ENCODE results near the gene ACOX1. TPM values are rescaled to one million over a fixed set of nuclear protein-coding genes. Genes with fewer than 3 reads are reported as not detected.

ACOX1 gene
- total RNA-seq, 8 experiments from 2014 or later: 14.6 to 106 (median 32.4) TPM

DNA sequence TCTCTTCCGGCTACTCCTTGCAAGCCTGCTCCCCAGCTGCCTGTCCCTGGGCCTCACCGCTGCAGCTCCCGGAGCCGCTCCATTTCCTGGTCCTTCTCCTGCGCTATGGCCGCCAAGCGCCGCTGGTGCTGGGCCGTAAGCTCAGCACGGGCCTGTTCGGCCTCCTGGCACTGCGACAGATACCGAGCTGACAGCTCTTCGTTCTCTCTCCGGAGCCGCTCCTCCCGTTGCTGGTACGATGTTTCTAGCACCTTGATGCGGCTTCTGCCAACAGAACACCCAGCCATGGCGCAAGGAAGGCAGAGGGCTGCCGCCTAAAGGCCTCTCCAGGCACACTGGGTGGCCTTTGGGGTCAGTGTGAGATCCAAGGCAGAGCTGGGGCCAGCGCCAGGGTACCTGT, 59.4 kb downstream of the ACOX1 start:
- in situ Hi-C loops (cut with MboI; ENCODE audit: low pct_unique_long_range_greater_than_20kb in 2 of 9, low sequenced_read_pairs in 9 of 9, unreplicated experiment in 9 of 9): loop anchor here in 1 of 9 experiments (25.0 kb wide), 1 partner anchor 368 kb away; no protein-coding TSS in a partner anchor
- Histone ChIP-seq H3K27ac (no peak overlapping the region), H3K4me3 (no peak overlapping the region), H3K4me1 (replicated peaks in 1 of 2) (no peaks in the 10 kb centered on the region)
- ATAC-seq (replicated peaks in 6 of 8): no peak
- 92 to 100% (median 95%) methylated on average over 1 to 20 of the region's 22 CpGs; no CpG with 5 or more reads in 2 of the 10 experiments for WGBS, 10 experiments

GRCh38 chr17:75917917-75918445, 61.0 kb downstream of the ACOX1 start:
- WGBS, 10 experiments: 100% methylated on average over 1 of the region's 31 CpGs; no CpG with 5 or more reads in 7 of the 10 experiments
- in situ Hi-C loops (cut with MboI; ENCODE audit: low pct_unique_long_range_greater_than_20kb in 2 of 9, low sequenced_read_pairs in 9 of 9, unreplicated experiment in 9 of 9): loop anchor here in 1 of 9 experiments (25.0 kb wide), 1 partner anchor 369 kb away; no protein-coding TSS in a partner anchor
- no peaks in the 10 kb centered on the region for H3K4me1 ChIP-seq (replicated peaks in 1 of 2)
- ATAC-seq (replicated peaks in 6 of 8): peak in 2 of 8 experiments; percentile 2
- H3K4me3 ChIP-seq: no peak overlapping the region
- no peak overlapping the region for H3K27ac ChIP-seq

DNA sequence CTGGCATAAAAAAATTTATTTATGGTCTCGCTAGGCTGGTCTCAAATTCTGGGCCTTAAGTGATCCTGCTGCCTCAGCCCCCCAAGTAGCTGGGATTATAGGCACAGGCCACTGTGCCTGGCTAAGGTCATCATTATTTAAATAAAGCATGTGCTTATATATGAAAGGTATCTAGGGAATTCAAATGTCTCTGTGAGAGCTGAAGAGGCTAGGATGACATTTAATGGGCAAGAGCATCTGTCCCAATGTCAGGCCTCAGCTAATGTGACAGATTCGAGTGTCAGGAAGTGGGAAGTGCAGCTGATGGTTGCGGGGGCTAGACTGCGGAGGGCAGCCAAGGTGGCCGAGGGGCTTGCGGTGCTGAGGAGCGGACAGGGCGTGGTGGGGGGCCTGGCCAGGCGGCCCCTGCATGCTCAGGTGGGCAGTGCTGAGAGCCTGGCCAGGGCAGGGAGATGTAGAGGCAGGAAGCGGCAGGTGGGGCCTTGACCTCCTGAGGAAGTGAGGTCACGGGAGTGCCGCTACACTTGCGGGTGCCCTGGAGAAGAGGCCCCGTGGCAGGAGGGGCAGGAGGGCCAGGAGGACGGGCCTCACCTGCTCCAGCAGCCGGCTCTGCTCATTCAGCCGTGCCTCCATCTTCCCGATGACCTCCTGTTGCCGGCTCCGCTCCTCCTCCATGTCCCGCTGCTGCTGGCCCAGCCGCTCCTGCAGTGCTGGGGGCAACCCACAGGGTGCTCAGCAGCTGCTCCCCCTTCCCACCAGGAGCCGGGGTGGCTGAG, 61.6 kb downstream of the ACOX1 start:
- in situ Hi-C loops (cut with MboI; ENCODE audit: low pct_unique_long_range_greater_than_20kb in 2 of 9, low sequenced_read_pairs in 9 of 9, unreplicated experiment in 9 of 9): loop anchor here in 1 of 9 experiments (25.0 kb wide), 1 partner anchor 370 kb away; no protein-coding TSS in a partner anchor
- peak in 2 of 8 experiments; percentile 5 to 16 for ATAC-seq (replicated peaks in 6 of 8)
- WGBS, 10 experiments: 90 to 96% (median 94%) methylated on average over 4 to 9 of the region's 23 CpGs; no CpG with 5 or more reads in 5 of the 10 experiments
- no peaks in the 10 kb centered on the region for H3K4me1 ChIP-seq (replicated peaks in 1 of 2)
- H3K27ac ChIP-seq: no peak overlapping the region
- H3K4me3 ChIP-seq: no peak overlapping the region

DNA sequence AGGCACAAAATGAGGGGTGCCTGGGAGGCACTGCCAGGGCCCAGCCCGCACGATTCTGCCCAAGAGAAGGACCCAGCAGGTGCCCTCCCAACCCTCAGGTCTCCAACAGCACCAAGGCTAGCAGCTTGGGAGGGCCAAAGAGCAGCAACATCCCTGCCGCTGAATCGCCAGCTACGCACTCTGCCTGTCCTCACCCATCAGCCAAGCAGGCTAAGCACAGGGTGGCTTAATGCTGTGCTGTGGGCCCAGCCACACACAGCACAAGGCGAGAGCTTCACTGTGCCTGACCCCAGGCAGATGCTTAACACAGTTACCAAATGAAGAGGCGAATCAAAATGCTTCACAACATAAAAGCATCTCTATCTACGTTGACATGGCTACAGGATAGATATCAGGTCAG, 63.7 kb downstream of the ACOX1 start:
- Histone ChIP-seq H3K4me1 (replicated peaks in 1 of 2) (no peaks in the 10 kb centered on the region), H3K4me3 (no peak overlapping the region), H3K27ac (no peak overlapping the region)
- 80 to 100% (median 100%) methylated on average over 1 to 5 of the region's 8 CpGs; no CpG with 5 or more reads in 2 of the 10 experiments for WGBS, 10 experiments
- peak in 3 of 8 experiments; percentile 10 to 35 (median 24) for ATAC-seq (replicated peaks in 6 of 8)
- in situ Hi-C loops (cut with MboI; ENCODE audit: low pct_unique_long_range_greater_than_20kb in 2 of 9, low sequenced_read_pairs in 9 of 9, unreplicated experiment in 9 of 9): loop anchor here in 1 of 9 experiments (25.0 kb wide), 1 partner anchor 372 kb away; no protein-coding TSS in a partner anchor

DNA sequence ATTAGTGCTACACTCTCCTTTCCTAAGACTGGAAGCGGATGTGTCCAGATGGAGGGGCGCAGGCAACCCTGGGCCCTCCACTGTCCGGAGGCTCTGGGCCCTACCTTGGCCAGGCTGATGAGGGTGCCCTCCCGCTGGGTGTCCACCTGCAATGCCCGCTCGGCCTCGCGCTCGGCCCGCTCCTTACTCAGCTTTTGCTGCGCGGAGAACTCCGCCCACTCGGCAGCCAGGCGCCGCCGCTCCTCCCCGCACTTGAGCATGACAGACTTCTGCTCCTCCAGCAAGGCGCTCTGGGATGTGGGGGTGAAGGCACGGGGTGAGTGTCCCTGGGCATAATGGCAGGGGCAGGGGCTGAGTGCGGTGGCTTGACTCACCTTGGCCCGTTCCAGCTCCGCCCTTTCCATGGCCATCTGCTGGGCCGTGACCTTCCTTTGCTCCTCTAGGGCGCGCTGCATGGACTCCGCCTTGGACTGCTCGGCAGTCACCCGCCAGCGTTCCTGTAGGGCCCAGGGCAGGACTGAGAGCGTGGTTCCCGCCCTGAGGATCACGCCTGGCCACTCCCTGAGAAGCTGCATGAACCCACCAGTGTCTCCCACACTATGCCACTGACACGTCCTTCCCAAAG, 64.2 kb downstream of the ACOX1 start:
- in situ Hi-C loops (cut with MboI; ENCODE audit: low pct_unique_long_range_greater_than_20kb in 2 of 9, low sequenced_read_pairs in 9 of 9, unreplicated experiment in 9 of 9): loop anchor here in 1 of 9 experiments (25.0 kb wide), 1 partner anchor 373 kb away; no protein-coding TSS in a partner anchor
- Histone ChIP-seq H3K27ac (no peak overlapping the region), H3K4me1 (replicated peaks in 1 of 2) (no peaks in the 10 kb centered on the region), H3K4me3 (no peak overlapping the region)
- WGBS, 10 experiments: 83 to 100% (median 99%) methylated on average over 1 to 11 of the region's 34 CpGs; no CpG with 5 or more reads in 4 of the 10 experiments
- peak in 6 of 8 experiments; percentile 10 to 88 (median 25) for ATAC-seq (replicated peaks in 6 of 8)

DNA sequence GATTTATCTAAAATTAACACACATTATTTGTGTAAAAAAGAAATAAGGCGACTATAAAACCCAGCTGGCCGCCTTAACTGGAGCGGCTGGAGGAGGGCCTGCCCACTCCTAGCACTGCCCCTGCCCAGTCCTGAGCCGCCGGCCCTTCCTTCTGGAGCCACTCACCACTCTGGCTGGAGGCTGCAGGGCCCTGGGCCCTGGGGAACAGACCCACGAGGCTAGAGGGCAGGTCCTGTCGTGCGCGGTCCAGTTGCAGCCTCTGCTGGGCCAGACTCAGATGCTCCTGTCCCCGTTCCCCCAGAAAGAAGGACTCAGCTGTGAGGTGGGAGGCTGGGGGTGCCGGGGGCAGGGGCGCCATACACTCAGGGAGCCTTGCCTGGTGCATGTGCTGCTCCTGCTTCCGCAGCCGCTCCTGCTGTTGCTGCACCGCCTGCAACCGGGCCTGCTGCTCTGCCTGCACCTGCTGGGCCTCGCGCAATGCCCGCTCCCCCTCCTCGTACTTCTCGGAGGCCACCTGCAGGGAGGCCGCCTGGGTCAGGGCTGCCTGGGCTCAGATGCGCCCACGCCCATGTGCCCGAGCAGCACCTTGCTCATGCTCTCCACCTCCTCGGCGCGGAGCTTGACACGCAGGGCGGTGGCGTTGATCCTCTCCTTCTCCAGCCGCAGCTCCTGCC, 65.3 kb downstream of the ACOX1 start:
- 79 to 100% (median 83%) methylated on average over 1 to 12 of the region's 32 CpGs; no CpG with 5 or more reads in 5 of the 10 experiments for WGBS, 10 experiments
- in situ Hi-C loops (cut with MboI; ENCODE audit: low pct_unique_long_range_greater_than_20kb in 2 of 9, low sequenced_read_pairs in 9 of 9, unreplicated experiment in 9 of 9): loop anchor here in 1 of 9 experiments (25.0 kb wide), 1 partner anchor 374 kb away; no protein-coding TSS in a partner anchor
- no peak for ATAC-seq (replicated peaks in 6 of 8)

DNA sequence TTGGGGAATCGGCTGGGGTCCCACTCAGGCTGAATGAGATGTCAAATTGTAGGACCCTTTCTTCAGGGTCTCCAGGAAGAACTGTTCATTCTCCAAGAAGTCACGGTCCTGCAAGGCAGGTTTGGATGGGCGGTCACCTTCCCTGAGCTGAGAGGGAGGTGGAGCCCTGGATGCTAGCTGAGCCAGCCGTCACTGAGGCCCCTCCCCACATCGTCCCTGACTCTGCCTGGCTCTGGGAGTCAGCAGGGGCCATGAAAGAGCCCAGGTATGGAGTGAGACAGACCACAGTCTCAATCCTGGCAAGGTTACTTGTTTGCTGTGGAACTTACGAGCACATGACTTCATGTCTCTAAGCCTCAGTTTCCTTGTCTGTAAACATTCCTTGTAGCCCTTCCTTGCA, 68.3 kb downstream of the ACOX1 start:
- Histone ChIP-seq H3K27ac (no peak overlapping the region), H3K4me1 (replicated peaks in 1 of 2) (no peaks in the 10 kb centered on the region), H3K4me3 (no peak overlapping the region)
- in situ Hi-C loops (cut with MboI; ENCODE audit: low pct_unique_long_range_greater_than_20kb in 2 of 9, low sequenced_read_pairs in 9 of 9, unreplicated experiment in 9 of 9): loop anchor here in 1 of 9 experiments (25.0 kb wide), 1 partner anchor 377 kb away; no protein-coding TSS in a partner anchor
- WGBS, 10 experiments: 40 to 100% (median 78%) methylated on average over 1 to 4 of the region's 6 CpGs; no CpG with 5 or more reads in 3 of the 10 experiments
- no peak for ATAC-seq (replicated peaks in 6 of 8)

More for the DNA sequence above, 65.3 kb downstream of the ACOX1 start:
- Histone ChIP-seq H3K4me1 (replicated peaks in 1 of 2) (no peaks in the 10 kb centered on the region), H3K4me3 (no peak overlapping the region), H3K27ac (no peak overlapping the region)

GRCh38 chr17:75909812-75910274, 69.1 kb downstream of the ACOX1 start:
- 0 to 93% (median 63%) methylated on average over 1 to 5 of the region's 11 CpGs; no CpG with 5 or more reads in 4 of the 10 experiments for WGBS, 10 experiments
- in situ Hi-C loops (cut with MboI; ENCODE audit: low pct_unique_long_range_greater_than_20kb in 2 of 9, low sequenced_read_pairs in 9 of 9, unreplicated experiment in 9 of 9): loop anchor here in 1 of 9 experiments (25.0 kb wide), 1 partner anchor 377 kb away; no protein-coding TSS in a partner anchor
- peaks cover 0 to 5% of the 10 kb centered on the region in 2 donors for H3K4me1 ChIP-seq (replicated peaks in 1 of 2)
- H3K27ac ChIP-seq: no peak overlapping the region
- ATAC-seq (replicated peaks in 6 of 8): peak in 5 of 8 experiments; percentile 13 to 61 (median 33)
- H3K4me3 ChIP-seq: no peak overlapping the region

- WGBS, 10 experiments: 30 to 100% (median 72%) methylated on average over 1 to 6 of the region's 14 CpGs; no CpG with 5 or more reads in 1 of the 10 experiments
- in situ Hi-C loops (cut with MboI; ENCODE audit: low pct_unique_long_range_greater_than_20kb in 2 of 9, low sequenced_read_pairs in 9 of 9, unreplicated experiment in 9 of 9): loop anchor here in 1 of 9 experiments (25.0 kb wide), 1 partner anchor 378 kb away; no protein-coding TSS in a partner anchor
- H3K27ac ChIP-seq: no peak overlapping the region
- peaks cover 0 to 5% of the 10 kb centered on the region in 2 donors for H3K4me1 ChIP-seq (replicated peaks in 1 of 2)
- no peak for ATAC-seq (replicated peaks in 6 of 8)
- H3K4me3 ChIP-seq: no peak overlapping the region
Observed at GRCh38 chr17:75909051-75909811, 69.7 kb downstream of the ACOX1 start.

DNA sequence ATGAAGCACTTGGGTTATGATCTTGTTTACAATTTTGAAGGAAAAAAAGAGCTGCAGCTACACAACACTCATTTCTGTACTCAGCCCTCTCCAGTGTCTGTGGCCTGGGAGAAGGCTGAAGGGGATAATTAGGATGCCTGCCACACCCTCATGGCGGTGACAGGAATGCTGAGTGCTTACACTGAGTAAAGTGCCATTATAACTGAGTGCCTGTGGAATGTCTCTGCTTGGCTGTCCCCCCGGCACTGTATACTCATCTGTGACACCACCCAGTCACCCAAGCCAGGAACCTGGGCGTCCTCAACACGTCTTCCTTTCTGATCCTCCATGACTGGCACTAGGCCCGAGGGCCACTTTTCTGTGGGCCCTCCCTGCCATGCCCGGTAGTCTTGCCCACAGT, 70.8 kb downstream of the ACOX1 start:
- peaks cover 8 to 11% of the 10 kb centered on the region in 2 donors for H3K4me1 ChIP-seq (replicated peaks in 1 of 2)
- in situ Hi-C loops (cut with MboI; ENCODE audit: low pct_unique_long_range_greater_than_20kb in 2 of 9, low sequenced_read_pairs in 9 of 9, unreplicated experiment in 9 of 9): loop anchor here in 1 of 9 experiments (25.0 kb wide), 1 partner anchor 379 kb away; no protein-coding TSS in a partner anchor
- peak in 2 of 8 experiments; percentile 6 to 12 for ATAC-seq (replicated peaks in 6 of 8)
- no peak overlapping the region for H3K4me3 ChIP-seq
- no peak overlapping the region for H3K27ac ChIP-seq
- WGBS, 10 experiments: 0 to 100% (median 31%) methylated on average over 1 to 5 of the region's 6 CpGs; no CpG with 5 or more reads in 4 of the 10 experiments

DNA sequence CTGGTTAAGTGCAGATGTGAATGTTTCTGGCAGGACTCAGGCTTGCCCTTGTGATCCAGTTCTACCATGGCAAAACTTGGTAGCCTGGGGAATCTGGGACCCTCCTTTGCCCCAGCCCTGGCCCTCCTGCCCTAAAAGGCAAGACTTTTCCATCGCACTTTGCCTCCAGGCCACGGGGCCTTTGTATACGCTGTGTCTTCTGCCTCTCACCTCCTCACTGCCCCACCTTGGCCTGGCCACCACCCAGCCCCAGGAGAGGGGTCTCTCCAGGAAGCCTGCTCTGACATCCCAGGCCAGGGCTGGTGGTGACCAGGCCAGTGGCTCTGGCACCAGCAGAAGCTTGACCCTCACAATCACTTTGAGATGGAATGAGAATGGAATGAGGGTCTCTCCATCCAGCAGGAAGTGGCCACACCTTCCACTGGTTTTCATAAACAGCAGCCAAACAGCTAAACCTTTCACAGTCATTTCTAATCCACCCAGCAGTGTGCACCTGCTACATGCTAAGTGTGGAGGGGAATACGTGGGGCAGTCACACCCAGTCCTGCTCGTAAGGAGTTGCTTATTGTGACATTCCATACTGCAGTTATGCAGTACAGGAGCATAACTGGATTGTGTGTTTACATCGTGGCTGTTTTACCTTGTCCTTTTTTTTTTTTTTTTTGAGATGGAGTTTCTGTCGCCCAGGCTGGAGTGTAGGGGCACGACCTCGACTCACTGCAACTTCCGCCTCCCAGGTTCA, 72.7 kb downstream of the ACOX1 start:
- 33 to 100% (median 95%) methylated on average over 1 to 7 of the region's 10 CpGs; no CpG with 5 or more reads in 1 of the 10 experiments for WGBS, 10 experiments
- in situ Hi-C loops (cut with MboI; ENCODE audit: low pct_unique_long_range_greater_than_20kb in 2 of 9, low sequenced_read_pairs in 9 of 9, unreplicated experiment in 9 of 9): loop anchor here in 1 of 9 experiments (25.0 kb wide), 1 partner anchor 381 kb away; no protein-coding TSS in a partner anchor

More for the DNA sequence above, 72.7 kb downstream of the ACOX1 start:
- H3K27ac ChIP-seq: no peak overlapping the region
- ATAC-seq (replicated peaks in 6 of 8): no peak
- no peak overlapping the region for H3K4me3 ChIP-seq
- H3K4me1 ChIP-seq (replicated peaks in 1 of 2): peaks cover 9 to 11% of the 10 kb centered on the region in 2 donors

Measured in motor neuron (in vitro differentiated cells).